Measurements from ENCODE around the gene SPCS2.
"Not testable (repeated sequence)": the region's sequence is repeated elsewhere in the genome, so short reads cannot be mapped to it uniquely, and the experiment has no call there.

Gene SPCS2

DNA sequence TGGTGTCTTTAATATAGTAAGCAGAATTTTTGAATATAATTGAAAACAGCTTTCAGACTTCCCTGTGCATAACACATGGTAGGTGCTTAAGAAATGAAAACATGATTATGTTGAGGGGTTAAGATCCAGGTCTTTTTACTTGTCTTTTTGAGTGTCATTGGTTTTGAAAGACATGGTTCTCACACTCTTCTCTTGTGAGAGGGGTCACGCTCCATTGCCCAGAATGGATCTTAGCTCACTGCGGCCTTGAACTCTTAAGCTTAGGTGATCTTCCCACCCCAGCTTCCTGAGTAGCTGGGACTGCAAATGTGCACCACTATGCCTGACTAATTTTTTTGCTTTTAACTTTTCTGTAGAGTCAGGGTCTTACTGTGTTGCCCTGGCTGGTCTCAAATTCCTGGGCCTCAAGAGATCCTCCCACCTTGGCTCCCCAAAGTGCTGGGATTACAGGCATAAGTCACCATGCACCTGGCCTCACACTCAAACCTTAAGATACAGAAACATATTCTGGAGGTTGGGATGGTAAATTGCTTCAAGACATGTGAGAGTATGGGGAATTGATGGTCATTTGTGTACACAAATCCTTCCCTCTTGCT, 1.4 kb downstream of the SPCS2 start:
- no peak for DNase-seq

DNA sequence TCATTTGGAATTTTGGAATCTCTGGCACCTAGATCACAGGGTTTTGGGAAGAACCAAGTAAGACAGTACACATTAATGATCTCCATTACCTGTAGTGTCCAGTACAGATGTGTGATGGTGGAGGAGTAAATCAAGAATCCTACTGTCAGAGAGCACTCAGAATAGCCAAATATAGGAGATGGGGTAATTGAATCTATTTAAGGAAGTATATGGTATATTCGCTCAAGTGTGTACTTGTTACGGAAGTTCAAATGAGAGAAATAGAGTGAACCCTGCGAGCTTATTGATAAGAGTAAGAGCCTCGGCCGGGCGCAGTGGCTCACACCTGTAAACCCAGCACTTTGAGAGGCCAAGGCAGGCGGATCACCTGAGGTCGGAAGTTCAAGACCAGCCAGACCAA, 2.2 kb downstream of the SPCS2 start:
- DNase-seq: no peak

DNA sequence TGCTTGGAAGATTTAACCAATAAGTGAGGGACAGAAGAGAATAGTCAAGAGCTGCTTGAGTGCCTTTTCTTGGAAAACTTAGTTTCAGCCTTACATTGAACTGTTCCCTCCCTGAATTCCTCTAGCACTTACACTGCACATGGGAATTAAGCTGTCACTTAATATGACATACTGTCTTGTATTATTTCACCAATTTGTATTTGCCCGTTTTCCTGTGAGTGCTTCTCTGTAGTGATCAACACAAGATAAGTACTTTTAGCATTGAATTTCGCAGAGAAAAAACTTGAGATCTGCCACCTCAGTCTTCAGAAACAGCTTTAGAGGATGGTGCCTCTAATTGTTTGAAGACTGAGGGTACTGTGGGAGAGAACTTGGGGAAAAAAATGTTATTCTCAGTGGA, 3.7 kb downstream of the SPCS2 start:
- no peak for DNase-seq

DNA sequence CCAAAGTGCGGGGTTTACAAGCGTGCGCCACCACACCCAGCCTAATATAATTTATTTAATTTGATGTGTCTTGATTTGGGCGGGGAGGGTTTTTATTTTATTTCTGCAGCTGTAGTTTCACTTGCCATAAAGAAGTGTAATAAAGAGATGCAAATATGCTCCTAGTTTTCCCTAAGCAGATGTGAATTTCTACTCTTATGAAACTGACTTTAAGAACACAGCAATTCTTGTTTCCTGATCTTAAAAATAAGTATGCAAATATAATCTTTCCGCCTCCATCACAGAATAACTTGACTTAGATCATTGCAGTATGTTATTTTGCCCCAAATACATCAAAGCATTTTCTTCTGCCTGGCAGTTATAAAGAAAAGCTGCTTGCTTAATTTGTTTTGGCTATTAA, 4.4 kb downstream of the SPCS2 start:
- DNase-seq: no peak

DNA sequence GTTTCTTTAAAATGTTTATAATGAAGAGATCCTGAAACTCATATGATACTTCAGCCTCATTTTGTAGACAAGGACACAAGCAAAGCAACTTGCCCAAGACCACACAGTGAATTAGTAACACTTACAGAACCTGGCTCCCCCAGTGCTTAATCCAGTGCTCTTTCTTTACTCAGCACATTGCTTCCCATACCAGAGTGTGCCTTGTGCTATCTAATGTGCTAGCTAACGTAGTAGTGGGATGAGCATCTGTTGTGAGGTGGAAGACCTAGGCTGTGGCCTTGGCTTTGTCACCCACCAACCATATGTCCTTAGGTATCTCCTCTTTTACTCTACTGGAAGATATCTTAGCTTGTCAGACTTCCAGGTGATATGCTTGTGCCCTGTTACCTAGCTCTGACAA, 5.1 kb downstream of the SPCS2 start:
- DNase-seq: no peak

DNA sequence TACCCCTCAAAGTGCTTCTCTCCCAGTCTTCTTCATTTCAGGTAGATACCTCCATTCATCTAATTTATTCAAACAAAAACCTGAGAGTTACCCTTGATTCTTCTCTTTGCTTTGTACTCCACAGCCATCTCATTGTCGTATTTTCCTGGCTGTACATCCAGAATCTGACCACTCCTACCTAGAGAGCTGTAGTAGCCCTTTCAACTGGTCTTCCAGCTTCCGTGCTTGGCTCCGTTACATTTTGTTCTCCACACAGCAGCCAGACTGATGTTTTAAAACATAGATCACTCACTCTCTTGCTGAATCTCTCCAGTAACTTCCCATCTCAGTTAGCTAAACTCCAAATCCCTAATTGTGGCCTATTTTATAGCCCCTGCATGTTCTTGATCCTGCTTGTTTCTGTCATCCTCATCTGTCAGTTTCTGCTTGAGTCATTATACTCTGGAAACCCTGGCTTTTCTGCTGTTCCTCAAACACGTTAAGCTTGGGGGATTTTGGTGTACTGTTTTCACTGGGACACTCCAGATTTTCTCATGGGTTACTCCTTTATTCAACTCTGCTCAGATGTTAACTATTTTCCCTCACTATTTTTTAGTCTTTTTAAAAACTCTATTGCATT, 7.4 kb downstream of the SPCS2 start:
- no peak for DNase-seq

DNA sequence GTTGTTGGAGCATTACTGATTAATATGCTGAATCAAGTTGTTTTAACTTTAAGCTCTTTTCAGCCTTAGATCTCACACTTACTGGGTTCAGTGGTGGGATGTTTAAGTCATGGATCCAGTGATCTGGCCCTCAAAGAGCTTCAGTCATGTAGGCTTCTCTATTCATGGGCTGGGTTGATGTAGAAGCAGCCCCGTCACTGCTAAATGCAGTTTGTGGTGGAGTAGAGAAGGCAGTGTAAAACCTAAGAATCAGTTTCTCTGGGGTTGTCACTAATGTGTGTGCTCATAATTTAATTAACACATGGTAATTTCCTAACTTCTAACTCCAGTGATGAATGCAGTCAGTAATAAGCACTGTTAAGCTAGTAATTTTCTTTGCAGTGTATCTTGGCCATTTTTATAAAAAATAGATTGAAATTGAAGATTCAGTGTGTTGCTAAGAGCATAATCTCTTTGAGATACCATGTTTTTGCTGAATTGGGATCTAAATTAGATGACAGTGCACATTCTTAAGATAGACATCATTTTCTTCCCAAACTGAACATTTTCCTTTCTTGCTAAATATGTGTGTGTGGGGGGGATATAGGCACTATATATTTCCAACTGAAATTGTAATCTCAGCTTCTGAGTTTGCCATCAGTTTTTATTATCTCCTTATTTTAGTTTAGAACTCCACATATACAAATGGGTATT, 9.0 kb downstream of the SPCS2 start:
- no peak for DNase-seq

DNA sequence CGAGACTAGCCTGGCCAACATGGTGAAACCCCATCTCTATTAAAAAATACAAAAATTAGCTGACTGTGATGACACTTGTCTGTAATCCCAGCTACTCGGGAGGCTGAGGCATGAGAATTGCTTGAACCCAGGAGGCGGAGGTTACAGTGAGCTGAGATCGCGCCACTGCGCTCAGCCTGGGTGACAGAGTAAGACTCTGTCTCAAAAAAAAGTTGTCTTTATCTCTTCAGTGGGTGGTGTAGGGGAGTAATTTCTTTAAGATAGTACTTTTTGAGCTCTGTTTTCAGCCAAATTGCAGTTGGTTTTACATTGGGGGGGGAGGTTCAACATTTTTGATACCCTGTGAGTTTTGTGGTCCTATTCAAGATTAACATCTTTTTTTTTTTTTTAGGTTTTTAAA, 11.1 kb downstream of the SPCS2 start:
- not testable (repeated sequence) for DNase-seq

DNA sequence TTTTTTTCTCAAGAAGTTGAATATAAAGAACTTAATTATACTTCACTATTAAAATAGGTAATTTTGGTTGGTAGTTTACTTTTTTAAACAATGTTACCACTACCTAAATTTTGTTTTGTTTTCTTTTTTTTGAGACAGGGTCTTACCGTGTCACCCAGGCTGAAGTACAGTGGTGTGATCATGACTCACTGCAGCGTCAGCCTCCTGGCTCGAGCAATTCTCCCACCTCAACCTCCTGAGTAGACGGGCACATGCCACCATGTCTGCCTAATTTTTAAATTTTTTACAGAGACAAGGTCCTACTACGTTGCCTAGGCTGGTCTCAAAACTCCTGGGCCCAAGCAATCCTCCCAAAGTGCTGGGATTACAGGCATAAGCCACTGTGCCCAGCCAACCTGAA, 17.6 kb downstream of the SPCS2 start:
- no peak for DNase-seq

DNA sequence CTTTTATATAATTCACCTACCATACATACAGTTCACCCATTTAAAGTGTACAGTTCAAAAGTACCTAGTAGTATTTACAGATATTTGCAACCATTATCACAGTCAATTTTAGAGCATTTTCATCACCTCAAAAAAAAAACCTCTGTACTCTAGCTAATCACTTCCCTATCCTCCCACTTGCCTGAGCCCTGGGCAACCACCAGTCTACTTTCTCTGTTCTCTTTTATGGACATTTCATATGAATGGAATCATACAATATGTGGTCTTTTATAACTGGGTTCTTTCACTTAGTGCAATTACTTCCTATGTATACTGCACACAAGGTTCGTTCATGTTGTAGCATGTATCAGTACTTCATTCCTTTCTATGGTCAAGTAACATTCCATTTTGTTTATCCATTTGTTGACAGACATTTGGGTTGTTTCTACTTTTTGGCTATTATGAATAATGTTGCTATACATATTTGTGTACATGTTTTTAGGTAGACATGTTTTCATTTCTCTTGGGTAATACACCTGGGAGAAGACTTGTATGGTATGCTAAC, 21.9 kb downstream of the SPCS2 start:
- DNase-seq: no peak

DNA sequence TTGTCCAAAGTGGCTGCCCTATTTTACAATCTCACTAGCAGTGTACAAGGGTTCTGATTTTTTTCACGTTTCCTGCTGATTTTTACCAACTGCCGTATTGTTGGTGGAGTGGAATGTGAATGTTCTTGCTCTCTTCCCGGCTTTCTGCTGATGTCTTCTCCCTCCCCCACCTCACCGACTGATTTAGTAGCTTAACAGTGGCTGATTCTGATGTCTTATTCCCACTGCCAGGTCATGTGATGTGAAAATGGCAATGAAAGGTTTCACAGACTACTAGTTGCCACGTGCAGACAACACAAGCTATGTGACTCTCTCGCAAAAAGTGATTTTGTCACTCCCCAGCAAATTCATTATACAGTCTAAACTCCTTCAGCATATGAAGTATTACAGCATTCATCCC, 22.4 kb downstream of the SPCS2 start:
- DNase-seq: no peak

DNA sequence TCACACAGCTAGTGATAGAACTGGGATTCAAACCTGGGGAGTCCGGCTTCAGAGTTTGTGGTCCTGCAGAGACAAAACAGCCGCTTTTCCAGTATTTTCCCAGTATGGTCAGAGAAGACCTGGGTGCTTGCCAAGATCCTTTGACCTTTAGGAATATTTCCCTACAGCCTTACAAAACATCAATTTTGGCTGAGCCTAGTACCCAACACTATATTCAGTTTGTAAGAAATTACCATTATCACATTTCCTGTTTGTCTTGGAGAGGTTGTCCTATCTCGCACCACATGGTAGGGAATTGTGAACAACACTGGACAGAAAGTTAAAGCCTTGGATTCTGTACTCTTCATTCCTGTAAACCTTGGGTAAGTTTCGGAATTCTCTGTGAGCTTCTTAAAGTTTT, 29.0 kb downstream of the SPCS2 start:
- DNase-seq: no peak

DNA sequence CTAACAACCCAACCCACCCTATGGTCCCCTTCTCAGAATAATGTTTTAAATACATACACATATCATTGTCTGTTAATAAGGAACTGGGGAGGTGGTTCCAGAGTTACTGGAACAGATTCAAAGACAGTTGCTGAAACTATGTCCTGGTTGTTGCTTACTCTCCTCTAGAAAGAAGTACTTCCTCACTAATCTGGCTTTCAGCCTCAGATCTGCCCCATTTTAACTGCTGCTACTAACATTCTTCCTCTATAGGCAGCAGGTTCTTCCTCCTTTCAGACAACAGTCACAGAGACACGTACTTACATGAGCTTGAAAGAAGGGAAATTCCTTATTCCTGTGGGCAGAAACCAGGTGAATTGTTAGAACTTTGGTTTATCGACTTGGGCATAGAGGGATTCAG, 31.6 kb downstream of the SPCS2 start:
- no peak for DNase-seq

DNA sequence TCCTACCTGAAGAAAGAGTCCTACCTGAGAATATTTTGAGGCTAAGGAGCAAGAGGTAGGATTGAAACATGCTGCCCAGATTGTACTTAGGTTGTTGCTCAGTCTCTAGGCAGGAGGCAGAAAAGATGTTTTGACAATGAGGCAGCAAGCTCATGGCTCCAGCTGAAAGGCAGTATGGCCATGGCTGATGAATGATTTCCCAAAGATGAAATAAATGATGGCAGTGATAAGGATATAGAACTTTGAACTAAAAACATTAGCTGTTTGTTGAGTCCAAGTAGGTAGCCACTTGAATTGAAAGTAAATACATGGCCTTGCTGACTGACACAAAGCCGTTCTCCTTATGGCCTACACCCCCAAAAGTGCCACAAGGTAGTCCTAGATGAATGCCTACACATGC, 32.8 kb downstream of the SPCS2 start:
- DNase-seq: no peak

DNA sequence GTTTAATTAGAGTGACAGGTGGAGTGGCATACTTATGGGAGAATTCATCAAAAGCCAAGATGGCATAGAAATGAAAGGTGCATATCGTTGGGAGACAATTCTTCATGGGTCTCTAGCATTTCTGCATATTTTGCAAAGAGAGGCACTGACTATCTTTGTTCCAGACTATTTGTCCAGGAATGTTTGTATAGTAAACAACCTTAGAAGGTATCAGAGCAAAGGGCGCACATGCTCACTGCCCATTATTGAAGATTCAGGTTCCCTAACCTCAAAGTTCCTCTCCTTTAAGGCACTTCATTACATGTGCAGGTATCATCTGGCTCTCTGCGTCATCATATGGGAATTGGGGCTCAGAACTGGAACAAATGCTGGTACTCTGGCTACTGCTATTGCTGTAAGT, 35.0 kb downstream of the SPCS2 start:
- DNase-seq: no peak

DNA sequence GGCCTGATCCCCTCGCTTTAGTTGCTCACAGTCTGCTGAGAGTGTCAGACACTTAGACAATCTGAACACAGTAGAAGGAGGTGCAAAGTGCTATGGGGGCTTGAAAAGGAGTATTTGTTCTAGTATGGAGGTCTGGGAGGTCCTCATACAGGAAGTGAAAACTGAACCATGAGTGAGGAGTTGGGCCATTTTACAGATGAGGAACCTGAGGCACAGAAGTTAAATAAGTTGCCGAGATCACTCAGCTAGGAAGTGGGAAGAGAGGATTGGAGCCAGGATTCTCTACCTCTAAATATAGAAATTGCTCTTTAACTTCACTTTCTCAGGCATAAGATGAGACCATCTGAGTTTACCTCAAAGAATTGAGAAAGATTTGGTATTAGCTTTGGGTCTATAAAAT, 35.7 kb downstream of the SPCS2 start:
- DNase-seq: no peak

DNA sequence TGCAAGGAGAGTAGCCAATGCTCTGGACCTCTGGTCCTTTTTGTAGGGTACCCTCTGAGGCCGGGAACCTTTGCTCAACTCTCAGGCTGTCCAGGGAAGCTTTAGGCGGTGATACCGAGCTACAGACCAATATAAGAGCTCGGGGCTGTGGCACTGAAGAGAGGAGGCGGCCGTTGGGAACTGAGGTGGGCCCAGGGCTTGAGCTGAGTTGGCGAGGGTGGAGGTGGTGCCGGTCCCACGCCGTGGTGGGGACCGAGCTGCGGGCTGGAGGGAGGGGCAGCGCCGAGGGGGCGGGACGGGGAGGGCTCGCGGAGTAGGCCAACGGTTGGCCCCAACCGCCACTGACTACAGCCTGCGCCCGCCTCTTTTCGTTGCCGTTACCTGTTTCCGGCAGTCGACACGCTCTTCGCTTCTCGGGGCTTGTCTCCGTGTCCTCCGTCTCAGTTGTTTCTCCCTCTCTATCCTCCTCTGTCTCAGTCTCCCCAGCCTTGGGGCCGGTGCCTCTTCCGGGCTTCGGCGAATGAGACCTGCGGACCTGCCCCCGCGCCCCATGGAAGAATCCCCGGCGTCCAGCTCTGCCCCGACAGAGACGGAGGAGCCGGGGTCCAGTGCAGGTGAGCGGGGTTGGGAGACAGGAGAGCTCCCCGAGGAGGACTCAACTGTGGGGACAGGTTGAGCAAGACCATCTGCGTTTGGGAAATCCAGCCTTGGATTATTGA, 39.6 kb downstream of the SPCS2 start, which contains the start of gene NEU3:
Gene NEU3, plus strand, starts transcription at position 393 of the 719 bp plus-strand sequence. Its CDS starts 128 bp downstream, at position 521.
- peak; percentile 85 for DNase-seq

DNA sequence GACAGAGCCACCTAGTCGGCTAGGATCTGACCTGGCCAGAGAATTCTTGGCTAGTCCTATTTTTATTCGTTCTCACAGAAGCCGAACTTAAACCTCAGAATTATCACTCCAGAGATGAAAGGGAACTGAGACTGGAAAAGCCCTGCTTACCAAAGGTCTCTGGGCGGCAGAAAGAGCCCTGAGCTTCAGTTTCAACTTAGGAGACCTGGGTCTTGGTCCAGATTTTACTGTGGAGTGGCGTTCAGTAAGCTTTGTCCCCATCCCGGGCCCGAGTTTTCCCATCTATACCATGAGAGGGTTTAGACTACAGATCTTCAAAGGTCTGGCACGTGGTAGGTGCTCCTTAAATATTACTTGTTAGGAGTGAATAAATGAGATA, 40.2 kb downstream of the SPCS2 start:
- DNase-seq: no peak

DNA sequence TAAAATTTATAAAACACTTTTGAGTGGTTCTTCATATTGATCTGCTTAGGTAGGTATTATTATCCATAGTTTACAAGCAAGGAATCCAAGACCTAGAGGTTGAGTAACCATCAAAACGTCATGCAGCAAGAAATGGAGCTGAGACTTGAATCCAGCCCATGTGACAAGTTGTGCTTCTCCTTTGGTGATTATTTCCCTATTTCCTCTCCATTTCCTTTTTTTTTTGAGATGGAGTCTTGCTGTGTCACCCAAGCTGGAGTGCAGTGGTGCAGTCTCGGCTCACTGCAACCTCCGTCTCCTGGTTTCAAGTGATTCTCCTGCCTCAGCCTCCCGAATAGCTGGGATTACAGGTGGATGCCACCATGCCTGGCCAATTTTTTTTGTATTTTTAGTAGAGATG, 41.1 kb downstream of the SPCS2 start:
- DNase-seq: not testable (repeated sequence)

DNA sequence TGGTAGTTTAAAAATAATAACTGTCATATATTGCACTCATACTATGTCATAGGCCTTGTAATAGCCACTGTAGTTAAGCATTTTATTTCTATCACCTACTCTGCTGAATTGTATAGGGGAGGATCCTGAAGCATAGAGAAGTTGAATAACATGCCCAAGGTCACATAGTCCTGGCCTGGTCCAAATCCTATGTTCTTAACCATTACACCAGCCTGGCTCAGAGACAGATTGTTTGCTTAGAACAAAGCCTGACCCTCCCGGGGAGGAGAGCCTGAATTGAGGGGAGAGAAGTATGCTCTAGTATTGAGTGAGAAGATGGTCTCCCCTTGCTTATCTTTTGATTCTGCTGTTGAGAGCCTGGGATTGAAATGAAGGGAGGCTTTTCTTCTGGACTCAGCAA, 41.9 kb downstream of the SPCS2 start:
- no peak for DNase-seq

DNA sequence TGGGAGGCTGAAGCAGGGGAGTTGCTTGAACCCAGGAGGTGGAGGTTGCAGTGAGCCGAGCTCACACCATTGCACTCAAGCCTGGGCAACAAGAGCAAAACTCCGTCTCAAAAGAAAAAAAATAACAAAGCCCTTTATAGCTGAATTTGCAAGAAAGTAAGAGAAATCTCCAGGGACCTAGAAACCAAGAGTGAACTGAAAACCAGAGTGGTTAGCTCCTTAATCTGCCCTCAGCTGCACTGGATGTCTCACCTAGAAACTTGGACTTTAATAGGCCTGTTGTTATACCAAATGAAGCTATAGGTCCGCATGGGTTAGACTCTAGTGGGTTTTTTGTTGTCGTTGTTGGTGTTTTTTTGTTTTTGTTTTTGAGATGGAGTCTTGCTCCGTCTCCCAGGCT, 43.8 kb downstream of the SPCS2 start:
- DNase-seq: no peak

DNA sequence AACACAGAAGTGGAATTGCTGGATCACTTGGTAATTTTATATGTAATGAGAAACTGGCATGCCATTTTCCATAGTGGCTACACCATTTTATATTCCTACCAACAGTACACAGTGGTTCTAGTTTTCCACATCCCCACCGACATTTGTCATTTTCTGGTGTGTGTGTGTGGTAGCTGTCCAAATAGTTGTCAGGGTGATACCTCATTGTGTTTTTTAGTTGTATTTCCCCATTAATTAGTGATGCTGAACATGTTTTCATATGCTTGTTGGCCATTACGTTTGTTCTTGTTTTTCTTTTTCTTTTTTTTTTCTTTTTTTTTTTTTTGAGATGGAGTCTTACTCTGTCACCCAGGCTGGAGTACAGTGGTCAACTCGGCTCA, 51.9 kb downstream of the SPCS2 start:
- no peak for DNase-seq

DNA sequence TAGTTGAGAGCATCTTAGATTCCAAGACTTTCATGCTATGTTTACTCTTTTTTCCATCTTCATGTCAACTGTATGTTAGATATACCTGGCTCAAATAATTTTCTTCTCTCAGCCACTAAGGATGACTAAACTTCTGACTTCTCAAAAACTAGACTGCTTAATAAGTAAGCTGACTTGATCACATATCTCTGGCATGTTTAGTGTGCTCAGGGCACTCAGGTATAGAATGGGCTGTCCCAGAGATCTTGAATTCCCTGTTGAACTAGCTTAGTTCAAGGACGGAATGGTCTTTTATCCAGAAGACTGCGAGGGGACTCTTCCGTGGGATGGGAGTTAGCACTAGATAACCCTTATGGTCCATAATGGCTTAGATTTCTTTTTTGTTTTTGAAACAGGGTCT, 52.6 kb downstream of the SPCS2 start:
- no peak for DNase-seq

DNA sequence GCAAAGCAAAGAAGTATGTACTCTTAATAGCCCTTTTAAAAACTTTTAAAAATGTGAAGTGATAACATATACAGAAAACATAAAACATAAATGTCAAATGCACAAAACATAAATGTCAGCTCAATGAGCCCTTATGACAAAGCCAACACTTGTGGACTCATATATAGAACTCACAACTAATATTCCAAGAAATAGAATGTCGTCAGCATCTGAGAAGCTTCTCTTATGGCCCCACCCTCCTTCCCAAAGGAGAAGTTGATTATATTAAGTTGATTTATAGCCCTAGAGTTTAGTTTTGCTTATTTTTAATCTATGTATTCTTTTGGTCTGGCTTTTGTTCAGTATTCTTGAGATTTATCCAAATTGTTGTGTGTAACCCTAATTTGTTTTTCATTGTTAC, 53.5 kb downstream of the SPCS2 start:
- no peak for DNase-seq
